SU-DHL-6 (cell line): ENCODE data around the gene CCDC157.

Experiments used
- H2AFZ ChIP-seq: fragments of 200-600 bp; sonication (generic); 2 replicates; pipeline ENCODE4 v1.6.1; 2014; ENCODE audit warnings: low read depth, mild to moderate bottlenecking, moderate library complexity, mixed read lengths, antibody characterized with exemption, low read length; ENCODE audit not compliant: severe bottlenecking
- H3F3A ChIP-seq: fragments of 200-600 bp; shearing (Covaris generic); 2 replicates; pipeline ENCODE4 v1.6.0; 2016; ENCODE audit warnings: antibody characterized with exemption, mild to moderate bottlenecking; ENCODE audit not compliant: insufficient read depth
- H3K27ac ChIP-seq: fragments of 200-600 bp; sonication (generic); 2 replicates; pipeline ENCODE4 v1.5.1; 2016; ENCODE audit warnings: low read depth, mild to moderate bottlenecking, low read length, moderate library complexity, mixed read lengths
- H3K27me3 ChIP-seq: fragments of 200-600 bp; sonication (generic), shearing (Covaris generic); 2 replicates; pipeline ENCODE4 v1.6.0; 2014; ENCODE audit warnings: mild to moderate bottlenecking, low read length
- H3K36me3 ChIP-seq: fragments of 200-600 bp; sonication (generic); 2 replicates; pipeline ENCODE4 v1.6.1; 2014; ENCODE audit warnings: mild to moderate bottlenecking, low read length, mixed read lengths
- H3K4me2 ChIP-seq: fragments of 300-600, 200-600 bp; shearing (Covaris generic), sonication (generic); 2 replicates; pipeline ENCODE4 v1.6.0; 2014; ENCODE audit warnings: low read length, low read depth, mild to moderate bottlenecking; ENCODE audit not compliant: poor library complexity, severe bottlenecking
- H3K4me3 ChIP-seq: fragments of 200-600 bp; sonication (generic); 2 replicates; pipeline ENCODE4 v1.5.1; 2014; ENCODE audit warnings: antibody characterized with exemption, low read length, mild to moderate bottlenecking, mixed read lengths; ENCODE audit not compliant: insufficient read depth, poor library complexity, severe bottlenecking
- H3K79me2 ChIP-seq: fragments of 200-600 bp; sonication (generic); 2 replicates; pipeline ENCODE4 v1.6.1; 2014; ENCODE audit warnings: mild to moderate bottlenecking, low read length, moderate library complexity; ENCODE audit not compliant: insufficient read depth
- H3K9ac ChIP-seq: fragments of 200-600 bp; sonication (generic); 2 replicates; pipeline ENCODE4 v1.7.0; 2014; ENCODE audit warnings: mild to moderate bottlenecking, low read length
- H3K9me2 ChIP-seq: fragments of 200-600 bp; sonication (generic); replicated peaks from 2 replicates; pipeline ENCODE4 v1.6.1; 2014; ENCODE audit warnings: low read length; ENCODE audit not compliant: insufficient read depth
- H3K9me3 ChIP-seq: fragments of 200-600 bp; sonication (generic); 2 replicates; pipeline ENCODE4 v1.6.1; 2014; ENCODE audit warnings: low read length, mixed read lengths; ENCODE audit not compliant: insufficient read depth
- H4K20me1 ChIP-seq: fragments of 200-600 bp; sonication (generic); 2 replicates; pipeline ENCODE4 v1.6.1; 2014; ENCODE audit warnings: low read depth, mild to moderate bottlenecking, antibody characterized with exemption, low read length, moderate library complexity, mixed read lengths
- EZH2phosphoT487 ChIP-seq: fragments of 200-600 bp; sonication (generic), shearing (Covaris generic); conservative IDR thresholded peaks from 2 replicates; pipeline ENCODE4 v1.6.1; 2018; ENCODE audit warnings: mild to moderate bottlenecking, antibody characterized with exemption, low read length, moderate library complexity, mixed read lengths
- TF ChIP-seq, protein P1 (sequence below): fragments of 200-600 bp; sonication (generic); IDR thresholded peaks from one replicate; pipeline ENCODE4 v1.5.1; 2017; ENCODE audit warnings: antibody characterized with exemption, mild to moderate bottlenecking, low read length, moderate library complexity; ENCODE audit not compliant: insufficient read depth, poor library complexity, severe bottlenecking

The CCDC157 gene

DNA sequence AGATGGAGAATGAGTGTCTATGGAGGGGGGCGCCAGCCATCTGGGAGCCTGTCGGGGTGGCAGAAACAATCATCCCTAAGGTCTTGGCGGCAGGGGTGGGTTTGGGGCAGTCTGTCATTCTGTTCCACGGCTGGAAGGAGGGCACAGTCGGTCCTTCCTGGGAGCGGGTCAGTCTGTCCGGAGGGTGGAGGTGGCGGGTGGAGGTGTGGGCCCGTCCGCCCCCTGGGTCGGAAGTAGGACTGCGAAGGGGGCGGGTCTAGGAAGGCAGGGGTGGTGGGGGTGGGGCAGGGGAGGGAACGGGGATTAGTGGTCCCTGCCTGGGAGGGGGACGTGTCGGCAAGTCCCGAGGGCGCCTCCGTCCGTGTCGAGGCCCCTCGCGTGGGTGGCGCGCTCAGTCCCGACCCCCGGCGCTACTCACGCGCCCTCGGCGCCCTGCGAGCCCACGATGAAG, 30.5 kb upstream of the CCDC157 start:
- Histone ChIP-seq H3K27ac (no peak overlapping the region), H3F3A (peaks cover 11% of the 10 kb centered on the region), H3K4me2 (peak overlapping the region; percentile 94), H3K36me3 (no peaks in the 10 kb centered on the region), H3K27me3 (no peaks in the 10 kb centered on the region), H3K9me3 (no peaks in the 10 kb centered on the region), H3K79me2 (no peaks in the 10 kb centered on the region), H2AFZ (peak overlapping the region; percentile 88), H4K20me1 (no peaks in the 10 kb centered on the region), H3K9me2 (no peaks in the 10 kb centered on the region), H3K9ac (peak overlapping the region; percentile 73), H3K4me3 (peak overlapping the region; percentile 98)
- TF ChIP-seq EZH2phosphoT487 = no peak
- TF ChIP-seq, protein P1, sequence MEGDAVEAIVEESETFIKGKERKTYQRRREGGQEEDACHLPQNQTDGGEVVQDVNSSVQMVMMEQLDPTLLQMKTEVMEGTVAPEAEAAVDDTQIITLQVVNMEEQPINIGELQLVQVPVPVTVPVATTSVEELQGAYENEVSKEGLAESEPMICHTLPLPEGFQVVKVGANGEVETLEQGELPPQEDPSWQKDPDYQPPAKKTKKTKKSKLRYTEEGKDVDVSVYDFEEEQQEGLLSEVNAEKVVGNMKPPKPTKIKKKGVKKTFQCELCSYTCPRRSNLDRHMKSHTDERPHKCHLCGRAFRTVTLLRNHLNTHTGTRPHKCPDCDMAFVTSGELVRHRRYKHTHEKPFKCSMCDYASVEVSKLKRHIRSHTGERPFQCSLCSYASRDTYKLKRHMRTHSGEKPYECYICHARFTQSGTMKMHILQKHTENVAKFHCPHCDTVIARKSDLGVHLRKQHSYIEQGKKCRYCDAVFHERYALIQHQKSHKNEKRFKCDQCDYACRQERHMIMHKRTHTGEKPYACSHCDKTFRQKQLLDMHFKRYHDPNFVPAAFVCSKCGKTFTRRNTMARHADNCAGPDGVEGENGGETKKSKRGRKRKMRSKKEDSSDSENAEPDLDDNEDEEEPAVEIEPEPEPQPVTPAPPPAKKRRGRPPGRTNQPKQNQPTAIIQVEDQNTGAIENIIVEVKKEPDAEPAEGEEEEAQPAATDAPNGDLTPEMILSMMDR = no peak

DNA sequence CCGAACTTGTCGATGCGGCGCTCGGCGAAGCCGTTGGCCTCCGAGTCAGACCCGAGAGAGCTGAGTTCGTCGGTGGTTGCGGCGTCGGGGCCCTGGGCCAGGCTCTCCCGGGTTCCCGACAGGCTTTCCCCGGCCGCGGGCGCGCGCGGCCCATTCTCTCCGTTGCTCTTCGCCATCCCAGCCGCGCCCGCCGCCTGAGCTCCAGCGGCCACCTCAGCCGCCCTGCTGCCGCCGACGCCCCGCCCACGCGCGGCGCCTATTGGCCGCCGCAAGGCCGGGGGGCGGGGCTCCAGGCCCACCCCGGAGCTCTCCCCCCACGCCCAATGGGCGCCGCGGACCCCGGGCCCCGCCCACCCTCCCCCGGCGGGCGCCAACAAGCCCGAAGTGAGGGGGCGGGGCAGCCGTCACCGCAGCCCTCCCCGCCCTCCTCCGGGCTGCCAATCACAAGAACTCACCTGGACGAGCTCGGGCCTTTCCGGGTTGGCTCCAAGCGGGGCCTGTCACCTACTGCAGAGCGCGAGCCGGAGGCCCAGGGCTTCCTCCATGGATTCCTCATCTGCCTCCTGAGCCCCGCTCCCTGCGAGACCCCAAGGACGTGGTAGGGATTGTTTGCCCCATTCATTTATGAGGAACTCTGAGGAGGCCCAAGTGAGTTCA, 30.0 kb upstream of the CCDC157 start, which contains the start of gene TBC1D10A:
Gene TBC1D10A (minus strand): TSS at position 236 of the 657 bp plus-strand sequence. CDS start 60 bp downstream, at position 176.
- Histone ChIP-seq H3K9me3 (no peaks in the 10 kb centered on the region), H3K9ac (peak within 1 kb of the TSS; percentile 73), H4K20me1 (no peaks in the 10 kb centered on the region), H3K9me2 (no peaks in the 10 kb centered on the region), H2AFZ (peak within 1 kb of the TSS; percentile 88), H3K4me3 (peak within 1 kb of the TSS; percentile 98), H3K79me2 (no peaks in the 10 kb centered on the region), H3K36me3 (no peaks in the 10 kb centered on the region), H3K27me3 (no peaks in the 10 kb centered on the region), H3K4me2 (peak within 1 kb of the TSS; percentile 94), H3F3A (peaks cover 11% of the 10 kb centered on the region), H3K27ac (peak within 1 kb of the TSS; percentile 20; the same call in 1 of the 2 replicates)
- TF ChIP-seq, protein P1 = no peak
- TF ChIP-seq EZH2phosphoT487 = no peak

DNA sequence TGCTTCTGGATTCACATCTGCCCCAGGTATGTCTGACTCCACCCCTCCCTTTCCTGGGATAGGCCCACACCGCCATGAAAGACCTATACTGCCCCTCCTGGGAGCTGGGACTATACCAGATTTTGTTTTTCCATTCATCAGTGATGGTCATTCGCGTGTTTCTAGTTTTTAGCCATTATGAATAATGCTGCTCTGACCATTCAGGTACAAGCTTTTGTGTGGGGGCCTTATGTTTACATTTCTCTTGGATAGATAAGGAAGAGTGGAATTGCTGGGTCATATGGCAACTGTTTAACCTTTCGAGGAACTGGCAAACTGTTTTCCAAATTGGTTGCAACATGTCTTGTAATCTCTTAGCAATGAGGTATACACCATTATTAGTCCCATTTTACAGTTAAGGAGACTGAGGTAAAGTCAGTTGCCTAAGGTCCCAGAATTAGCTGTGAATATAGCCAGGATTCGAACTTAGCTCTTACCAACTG, 28.9 kb upstream of the CCDC157 start:
- Histone ChIP-seq H3K9ac (peak overlapping the region; percentile 58), H3K9me3 (no peaks in the 10 kb centered on the region), H3K4me3 (peak overlapping the region; percentile 73), H3K79me2 (no peaks in the 10 kb centered on the region), H3K9me2 (no peaks in the 10 kb centered on the region), H2AFZ (no peak overlapping the region), H3K4me2 (peak overlapping the region; percentile 76), H3F3A (peaks cover 11% of the 10 kb centered on the region), H3K27ac (peak overlapping the region; percentile 20; the same call in 1 of the 2 replicates), H3K27me3 (no peaks in the 10 kb centered on the region), H3K36me3 (no peaks in the 10 kb centered on the region), H4K20me1 (no peaks in the 10 kb centered on the region)
- TF ChIP-seq, protein P1 = no peak
- no peak for TF ChIP-seq EZH2phosphoT487
